GM04503 (cell line): ENCODE results near the gene MLLT3.

Source experiments
- DNase-seq: peaks from one replicate; pipeline ENCODE4 v3.0.0-alpha.2; 2012; ENCODE audit warnings: low read depth

The MLLT3 gene

DNA sequence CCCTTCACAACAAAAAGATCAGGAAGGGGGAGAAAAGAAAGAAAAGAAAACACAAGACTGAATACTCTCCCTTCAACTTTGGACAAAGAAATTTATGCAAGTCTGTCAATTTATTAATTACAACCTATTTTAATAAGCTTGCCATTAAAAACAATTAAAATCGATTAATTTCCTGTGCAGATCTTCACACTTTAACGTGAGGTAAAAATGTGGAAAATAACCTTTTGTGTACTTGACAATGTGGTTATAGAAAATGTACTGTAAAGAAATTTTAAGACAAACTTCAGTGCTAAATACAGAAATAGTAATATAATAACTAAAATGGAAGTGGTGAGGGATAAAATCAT, 2.7 kb upstream of the MLLT3 start:
- DNase-seq: no peak

DNA sequence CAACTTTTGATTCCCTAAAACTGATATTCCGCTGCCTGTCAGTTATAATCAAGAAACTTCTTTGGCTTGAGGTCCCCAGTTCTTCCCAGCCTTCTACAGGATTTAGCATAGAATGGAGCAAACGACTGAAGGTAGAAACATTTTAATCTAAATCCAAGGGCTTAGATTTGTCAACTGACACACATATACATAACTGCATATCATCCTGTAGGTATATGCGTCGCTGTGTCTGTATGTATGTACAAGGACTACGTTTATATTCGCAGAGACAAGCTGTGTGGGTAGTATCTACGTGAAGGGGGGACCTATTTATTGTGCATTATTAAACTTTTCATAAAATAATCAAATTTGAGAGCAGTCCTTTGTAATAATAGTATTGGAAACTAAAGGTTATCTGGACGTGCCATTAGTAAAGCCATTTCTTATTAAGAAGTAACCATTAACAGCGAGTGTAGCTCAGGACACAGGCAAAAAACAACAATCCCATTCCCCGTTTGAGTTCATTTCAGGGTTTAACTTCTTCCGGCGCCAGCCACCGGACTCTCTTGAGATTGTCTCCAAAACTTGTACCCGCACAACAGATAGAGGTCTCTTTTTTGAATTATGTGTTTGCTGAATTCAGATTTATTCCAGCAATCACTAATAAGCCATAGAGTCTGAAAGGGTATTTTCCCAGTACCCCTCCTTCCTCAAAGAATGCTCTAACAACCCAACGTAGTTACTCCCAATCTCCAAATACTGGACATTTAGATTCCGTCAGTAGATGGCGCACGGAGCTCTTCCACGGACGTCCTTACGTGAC, 2.1 kb upstream of the MLLT3 start:
- DNase-seq: no peak

DNA sequence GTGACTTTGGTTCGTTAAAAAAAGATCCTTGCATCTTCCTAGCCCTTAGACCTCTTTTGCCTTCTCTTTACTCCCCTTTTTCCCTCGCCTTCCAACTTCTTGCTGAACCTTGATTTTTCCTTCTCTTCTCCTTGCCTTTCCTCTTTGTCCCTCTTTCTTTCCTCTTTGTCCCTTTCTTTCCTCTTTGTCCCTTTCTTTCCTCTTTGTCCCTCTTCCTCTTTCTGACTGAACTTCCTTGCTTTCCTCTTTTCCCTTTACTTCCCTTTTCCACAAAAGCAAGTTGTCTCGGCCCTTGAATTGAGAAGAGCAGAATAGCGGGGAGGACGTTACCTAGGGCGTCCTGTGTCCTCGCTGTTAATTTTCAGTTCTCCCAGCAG, 1.4 kb upstream of the MLLT3 start:
- DNase-seq: no peak

DNA sequence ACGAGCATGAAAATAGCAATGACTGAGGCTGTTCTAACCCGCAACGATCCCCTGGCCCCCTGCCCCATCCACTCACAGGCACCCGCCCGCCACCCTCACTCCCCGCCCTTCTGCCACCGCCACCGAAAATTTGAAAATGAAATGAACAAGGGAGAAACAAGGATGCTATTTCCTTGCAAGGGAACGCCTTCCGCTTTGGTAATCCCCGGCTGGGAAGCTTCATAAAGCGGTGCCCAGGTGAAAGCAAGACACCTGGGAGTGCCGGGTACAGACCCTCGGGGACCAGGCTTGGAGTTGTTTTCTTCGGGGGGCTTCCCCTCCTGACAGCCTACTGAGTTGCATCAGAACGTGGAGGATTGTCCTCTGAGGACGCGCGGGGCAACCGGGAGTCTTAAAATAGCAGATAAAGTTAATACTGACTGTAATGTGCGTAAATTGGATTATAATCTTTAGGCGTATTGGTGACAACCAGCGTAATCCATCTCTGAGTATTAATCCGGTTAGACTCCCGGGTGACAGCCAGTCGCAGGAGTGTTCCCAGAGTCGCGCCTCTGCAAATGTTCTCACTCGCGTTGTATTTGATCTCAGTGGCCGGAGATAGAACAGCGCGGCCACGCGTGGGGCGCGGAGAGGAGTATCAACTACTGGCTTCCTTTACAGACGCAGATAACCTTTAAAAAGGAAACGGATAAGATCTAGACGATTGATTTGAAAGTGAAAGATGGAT, 885 bp upstream of the MLLT3 start:
- no peak for DNase-seq

DNA sequence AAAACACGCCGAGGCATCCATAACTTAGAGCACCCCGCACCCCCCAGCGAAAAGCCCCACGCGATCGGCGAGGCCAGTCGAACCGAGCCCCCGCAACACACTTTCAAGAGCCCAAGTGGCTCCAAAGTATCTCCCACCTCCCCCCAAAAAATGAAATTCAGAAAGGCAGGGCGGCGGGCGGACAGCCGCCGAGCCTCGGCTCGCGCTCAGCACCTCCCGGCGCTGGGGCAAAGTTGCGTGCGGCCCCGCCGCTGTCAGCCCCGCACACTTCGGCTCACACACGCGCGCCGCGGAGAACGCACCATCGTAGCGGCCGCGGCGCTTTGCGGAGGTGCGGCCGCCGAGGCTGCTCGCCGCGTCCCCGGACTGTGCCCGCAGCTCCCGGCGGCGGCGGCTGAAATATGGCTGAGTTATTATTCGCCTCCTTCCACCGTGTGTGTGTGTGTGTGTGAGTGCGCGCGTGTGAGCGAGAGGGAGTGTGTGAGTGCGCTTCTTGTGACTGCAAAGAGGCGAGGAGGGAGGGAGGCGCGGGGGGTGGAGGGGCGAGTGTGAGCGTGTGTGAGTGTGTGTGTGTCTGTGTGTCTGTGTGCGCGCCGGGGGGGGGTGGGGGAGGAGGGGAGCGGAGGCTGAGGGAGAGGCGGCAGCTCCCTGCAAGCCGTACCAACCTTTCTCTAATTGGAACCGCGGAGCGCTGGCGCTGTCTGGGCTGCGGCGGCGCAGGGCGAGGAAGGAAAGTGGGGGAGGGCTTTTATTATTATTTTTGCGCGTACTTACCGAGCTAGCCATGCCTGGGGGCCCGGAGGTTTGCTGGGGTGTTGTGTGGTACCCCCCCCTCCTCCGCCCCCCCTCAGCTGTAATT, 599 bp downstream of the MLLT3 start:
- no peak for DNase-seq

DNA sequence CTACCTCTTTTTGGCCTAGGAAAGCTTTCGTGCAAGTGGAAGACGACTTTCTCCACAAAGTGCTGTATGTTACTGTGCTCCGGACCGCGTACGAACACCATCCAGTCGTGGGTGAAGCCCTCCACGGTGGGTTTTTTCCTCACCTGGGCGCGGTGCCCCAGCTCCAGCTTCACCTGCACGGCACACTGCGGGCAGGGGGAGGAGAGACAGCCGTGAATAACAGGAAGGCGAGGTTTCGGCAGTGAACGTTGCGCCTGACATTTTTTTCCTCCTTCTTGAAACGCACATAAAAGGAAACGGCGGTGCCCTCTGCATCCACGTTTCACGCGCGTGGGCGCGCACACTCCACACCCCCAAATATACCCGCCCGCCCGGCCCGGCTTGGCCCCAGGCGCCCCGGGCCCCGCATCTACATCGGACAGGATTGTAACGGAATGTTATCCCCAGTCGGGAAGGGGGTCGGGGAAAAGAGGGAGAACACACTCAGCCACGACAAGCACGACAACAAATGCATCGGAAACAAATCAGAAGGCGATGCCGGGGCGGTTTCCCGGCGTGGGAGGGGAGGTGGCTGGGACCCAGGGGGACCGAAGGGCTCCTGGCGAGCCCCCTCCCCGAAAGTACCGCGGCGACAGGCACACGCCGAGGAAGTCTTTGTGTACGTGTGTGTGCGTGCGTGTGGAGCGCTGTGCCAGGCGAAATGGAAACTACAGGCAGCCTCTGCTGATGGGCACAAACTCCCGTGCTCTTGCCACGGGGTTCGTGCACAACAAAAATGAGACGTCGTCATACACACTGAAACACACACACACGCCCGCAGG, 1.4 kb downstream of the MLLT3 start:
- DNase-seq: no peak

DNA sequence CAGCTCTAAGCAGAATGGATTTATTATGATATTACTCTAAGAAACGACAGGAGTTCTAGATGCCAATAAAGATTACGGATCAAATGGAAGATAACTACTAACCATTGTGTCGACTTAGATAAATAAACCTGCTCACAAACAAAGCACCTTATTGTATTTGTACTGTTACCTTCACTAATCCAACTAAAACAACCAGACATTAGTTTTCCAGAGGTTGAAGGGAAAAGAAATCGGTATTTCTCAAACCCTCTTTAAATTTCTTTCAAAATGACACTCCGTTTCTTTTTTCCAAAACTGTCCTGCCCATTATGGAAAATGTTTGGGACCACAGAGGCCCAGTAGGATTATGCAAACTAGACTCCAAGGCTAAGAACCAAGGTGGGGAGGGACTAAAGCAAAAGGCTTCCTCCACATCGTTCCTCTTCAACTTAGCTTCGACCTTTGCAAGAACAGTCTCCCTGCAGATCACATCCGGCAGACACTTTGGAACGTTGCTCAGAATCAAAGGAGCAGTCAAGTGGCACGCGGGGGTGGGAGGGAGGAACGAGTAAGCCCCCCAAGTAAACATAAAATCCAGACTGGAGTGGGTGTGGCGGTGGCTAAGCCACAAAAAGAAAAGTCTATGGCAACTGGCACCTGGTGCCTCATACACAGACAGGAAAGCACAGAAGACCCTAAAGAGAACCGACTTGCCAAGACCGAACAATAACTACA, 2.7 kb downstream of the MLLT3 start:
- DNase-seq: no peak

DNA sequence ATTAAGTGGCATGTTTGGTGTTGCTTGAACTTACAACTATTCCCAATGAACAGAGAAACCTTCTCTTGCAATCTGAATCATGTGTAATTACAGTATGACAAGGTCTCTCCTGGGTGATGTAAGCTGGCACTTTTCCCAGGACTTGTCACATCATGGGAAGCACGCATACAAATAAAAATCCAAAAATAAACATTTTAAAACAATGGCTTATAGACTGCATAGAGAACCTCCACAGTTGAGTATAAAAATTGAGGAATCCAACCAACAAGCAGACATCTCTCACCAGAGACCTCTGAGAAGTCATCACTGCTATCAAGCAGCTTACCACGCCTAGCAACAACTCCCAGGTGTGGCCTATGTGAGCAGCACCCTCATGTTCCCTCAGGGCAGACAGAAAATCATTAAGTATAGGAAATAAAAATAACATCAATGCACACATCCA, 3.9 kb downstream of the MLLT3 start:
- DNase-seq: no peak

DNA sequence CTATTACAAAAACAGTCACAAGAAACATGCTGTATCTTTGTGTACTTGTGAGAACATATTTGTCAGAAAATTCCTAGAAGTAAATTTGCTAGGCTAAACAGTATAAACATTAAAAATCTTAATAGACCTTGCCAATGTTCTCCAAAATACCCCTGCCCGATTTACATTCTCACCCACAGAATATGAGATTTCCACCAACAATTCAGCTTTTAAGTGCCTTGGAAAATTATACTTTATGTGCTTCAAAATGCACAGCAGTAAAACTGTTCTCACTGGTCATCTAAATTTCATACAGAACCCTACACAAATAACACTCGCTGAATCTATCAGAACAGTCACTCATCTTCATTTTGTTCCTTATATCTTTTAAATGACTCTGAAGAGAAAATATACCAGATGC, 5.5 kb downstream of the MLLT3 start:
- DNase-seq: no peak

DNA sequence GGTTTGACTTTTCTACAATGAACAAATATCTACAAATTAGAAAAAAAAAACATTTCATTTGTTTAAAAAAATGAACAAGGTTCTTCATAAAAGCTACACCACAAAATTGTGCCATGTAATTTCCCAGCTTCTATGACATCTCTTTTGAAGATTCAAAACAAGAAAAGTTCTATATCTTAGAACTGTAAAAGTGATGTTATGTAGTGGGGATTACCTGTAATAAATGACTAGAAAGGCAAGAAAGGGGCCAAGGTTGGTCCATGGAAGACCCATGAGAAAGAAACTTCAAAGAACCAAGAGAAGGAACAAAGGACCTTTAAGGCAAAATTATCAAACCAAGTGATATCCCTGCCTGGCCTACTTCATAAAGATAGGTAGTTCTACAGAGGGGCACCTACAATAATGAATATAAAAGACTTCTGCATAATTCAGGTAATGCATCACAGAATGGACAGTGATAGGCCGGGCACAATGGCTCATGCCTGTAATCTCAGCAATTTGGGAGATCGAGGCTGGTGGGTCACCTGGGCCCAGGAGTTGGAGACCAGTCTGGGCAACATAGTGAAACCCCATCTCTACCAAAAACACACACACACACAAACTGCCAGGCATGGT, 7.6 kb downstream of the MLLT3 start:
- no peak for DNase-seq

DNA sequence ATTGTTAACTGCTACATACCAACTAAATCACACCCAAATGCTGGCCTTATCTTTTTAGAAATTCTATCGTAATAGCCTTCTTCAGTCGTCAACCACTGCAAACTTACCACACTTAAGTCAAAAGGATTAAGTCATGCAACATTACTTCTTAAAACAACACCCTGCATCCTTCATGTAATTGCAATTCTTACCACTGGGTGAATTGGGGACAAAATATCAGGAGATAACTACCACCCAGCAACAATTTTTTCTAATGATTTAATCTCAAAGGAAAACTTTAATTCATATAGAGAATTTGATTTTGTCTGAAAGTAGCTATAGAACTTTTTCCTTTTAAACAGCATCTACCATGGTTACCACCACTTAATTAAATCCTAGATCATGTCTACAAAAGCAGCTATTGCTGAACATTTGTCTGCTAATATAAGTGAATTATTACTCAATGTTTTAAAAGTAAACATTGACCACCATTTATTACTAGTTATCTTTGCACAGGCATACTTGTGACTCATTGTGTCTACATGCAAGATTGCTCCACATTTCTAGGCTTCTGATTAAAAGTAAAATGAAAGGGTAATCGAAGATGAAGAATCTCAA, 10.5 kb downstream of the MLLT3 start:
- DNase-seq: no peak

DNA sequence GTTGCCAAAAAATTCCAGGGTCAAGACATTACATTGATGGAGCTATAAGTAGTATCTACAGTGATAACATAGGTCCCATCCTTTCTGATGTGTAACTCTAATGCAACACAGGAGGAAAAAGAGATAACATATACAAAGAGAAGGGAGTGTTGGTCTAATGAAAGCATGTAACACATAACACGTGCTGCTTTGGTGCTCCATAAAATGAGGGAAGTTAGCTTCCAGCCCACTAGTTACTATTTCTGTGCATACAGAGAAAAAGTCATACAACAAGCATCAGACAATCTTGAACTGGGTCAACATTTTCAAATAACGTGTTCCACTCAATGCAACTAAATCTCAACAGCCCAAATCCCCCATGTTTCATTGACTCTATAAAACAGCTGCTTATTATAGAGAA, 11.7 kb downstream of the MLLT3 start:
- DNase-seq: no peak

DNA sequence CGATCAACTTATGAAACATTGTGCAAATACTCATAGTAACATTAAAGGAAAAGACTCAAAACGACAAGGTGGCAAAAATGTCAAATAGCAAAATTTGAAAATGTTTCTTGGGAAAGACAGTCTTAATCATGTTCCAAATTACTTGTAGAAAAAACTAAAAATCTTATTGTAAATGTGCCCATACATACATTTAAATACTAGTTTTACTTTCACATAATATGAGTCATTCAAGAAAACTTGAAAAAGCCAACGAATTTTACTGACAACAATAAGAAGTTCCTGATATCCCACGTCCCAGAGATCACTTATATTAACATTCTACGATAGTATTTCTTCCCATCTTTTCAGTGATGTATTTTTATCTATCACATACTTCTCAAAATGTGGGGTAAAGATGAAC, 13.7 kb downstream of the MLLT3 start:
- no peak for DNase-seq

DNA sequence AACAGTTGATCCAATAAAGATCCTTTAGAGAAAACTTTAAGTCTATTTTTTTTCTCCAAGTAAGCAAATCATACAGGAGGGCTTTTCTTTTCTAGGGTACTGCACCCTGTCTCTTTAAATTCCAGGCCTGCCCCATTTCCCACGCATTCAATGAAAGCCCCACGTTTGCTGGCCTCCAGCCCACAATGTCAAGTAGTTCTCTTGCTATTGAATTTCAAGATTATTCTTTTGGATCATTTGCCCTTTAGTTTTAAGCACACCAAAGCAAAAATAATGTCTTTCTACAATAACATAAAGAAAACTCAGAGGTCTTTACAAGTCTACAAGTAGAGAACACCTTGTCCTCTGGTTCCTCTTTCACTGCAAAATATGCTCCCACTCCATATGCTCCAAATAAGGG, 15.6 kb downstream of the MLLT3 start:
- no peak for DNase-seq

DNA sequence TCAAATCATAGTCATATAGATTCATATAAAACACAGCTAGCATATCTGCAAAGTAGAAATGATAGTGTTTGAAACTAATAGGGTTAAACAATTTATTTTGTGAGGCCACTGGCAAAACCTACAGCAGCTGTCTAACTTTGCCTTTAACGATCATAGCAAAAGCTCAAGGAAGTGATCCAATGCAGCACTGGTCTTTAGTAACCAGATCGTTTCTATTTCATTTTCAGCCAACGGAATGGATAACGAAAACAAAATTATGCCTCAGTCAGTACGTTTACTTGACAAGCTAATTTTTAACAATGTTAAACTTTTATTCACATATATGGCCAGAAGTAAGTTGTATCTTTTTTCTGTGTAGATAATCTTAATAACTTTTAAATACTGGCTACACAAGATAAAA, 17.7 kb downstream of the MLLT3 start:
- DNase-seq: no peak

DNA sequence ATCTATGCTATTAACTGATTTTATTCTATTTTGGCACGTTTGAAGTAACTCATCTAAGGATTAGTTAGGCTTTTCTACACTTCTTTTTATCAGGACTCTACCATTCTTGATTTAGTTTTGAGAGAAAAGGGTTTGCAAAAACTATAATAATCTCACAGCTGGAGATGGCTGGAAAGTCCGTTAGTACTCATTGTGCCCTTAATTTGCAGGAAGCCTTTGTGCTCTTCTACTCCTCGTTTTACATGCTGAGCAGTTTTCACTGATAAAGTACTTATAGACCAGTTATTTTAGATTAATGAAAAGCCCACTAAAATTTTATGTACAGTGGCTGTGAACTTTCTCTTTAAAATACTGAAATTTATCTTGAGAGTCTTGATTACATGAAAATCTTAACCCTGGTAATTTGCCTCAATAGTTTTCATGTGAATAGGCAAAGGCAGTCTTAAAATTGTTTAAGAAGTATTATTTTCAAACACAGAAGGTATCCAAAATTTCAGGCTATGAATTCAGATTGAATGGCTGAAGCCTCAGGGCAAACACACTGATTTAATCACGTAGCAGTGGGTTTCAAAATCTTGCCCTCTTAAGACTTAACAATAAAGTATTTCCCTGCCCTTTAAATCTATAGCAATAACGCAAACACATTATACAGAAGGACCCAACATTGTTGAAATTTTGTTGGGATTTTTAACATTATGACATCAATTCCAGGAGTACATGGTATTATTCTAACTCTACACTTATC, 18.6 kb downstream of the MLLT3 start:
- DNase-seq: no peak

DNA sequence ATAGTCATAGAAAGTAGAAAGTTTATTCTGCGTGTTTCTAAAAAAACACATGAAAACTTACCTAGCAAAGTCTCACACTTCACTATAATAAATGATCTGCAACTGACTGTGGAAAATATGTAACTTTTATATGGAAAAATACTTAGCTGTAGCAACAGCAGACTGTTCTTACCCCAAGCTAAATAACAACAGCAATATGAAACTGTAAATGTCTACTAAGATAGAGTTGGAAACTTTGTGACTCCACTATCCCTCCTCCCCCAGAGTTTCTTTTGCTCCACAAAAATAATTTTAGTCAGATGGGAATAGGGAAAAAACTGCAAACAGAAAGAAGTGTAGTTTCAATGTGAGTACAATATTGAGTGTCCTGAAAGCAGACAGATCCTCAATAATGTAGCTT, 21.0 kb downstream of the MLLT3 start:
- no peak for DNase-seq

DNA sequence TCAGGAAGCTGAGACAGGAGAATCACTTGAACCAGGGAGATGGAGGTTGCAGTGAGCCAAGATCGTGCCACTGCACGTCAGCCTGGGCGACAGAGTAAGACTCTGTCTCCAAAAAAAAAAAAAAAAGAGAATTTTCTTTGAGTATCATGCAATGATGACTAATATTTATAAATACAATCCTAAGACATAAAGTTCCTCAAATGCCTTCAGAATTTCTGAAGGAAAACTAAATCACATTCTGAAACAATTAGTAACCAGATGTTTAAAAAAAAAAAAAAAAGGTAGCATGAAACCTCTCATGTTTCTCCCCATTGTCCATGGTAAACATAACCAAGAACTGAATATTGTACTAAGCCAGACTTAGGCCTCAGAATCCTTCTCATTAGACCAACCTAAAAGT, 23.1 kb downstream of the MLLT3 start:
- peak; percentile 63 for DNase-seq

DNA sequence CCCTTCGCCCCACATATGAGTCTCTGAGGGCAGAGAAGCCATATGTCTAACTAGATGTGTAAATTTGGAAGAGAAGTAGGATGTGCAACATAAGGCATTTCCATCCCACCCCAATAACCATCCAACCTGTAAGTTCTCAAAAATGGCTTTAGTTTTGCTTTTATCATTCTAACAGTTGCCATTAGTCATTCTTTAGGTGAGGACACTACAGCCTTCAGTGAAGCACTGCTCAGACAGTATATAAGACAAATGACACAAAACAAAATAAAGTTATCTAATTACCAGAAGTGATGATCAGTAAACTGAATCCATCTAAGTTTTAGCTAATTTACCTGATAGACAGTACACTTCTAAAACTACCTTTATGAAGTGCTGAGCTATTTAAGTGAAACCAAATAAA, 23.9 kb downstream of the MLLT3 start:
- DNase-seq: no peak

DNA sequence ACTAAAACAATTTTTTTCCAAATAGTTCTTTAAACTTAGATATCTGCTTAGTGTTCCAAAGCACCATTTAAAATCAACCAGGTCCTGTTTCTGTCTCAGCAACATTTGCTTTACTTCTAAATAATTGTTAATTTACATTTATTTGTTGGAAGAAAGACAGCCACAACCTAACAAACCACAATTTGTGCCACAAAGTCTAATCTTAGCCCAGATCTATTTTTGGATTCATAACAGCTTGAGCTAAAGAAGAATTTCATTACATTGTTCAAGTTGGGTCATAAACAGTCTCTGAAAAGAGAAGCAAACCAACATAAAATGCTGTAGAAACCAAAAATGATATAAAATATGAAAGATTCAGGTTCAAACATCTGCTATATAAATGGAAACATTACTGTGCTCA, 24.4 kb downstream of the MLLT3 start:
- no peak for DNase-seq
